WI38 (cell line): ENCODE measurements around the gene STXBP6.
"Not testable (repeated sequence)": the region's sequence is repeated elsewhere in the genome, so short reads cannot be mapped to it uniquely, and the experiment has no call there.

Experiments used
- H3K4me3 ChIP-seq: 2 replicates; pipeline ENCODE4 v1.5.1; 2011; ENCODE audit warnings: low read depth, mild to moderate bottlenecking, control low read depth, low read length
- CTCF ChIP-seq: IDR thresholded peaks from 2 replicates; pipeline ENCODE4 v1.5.1; 2012; ENCODE audit warnings: low read depth, mild to moderate bottlenecking, control low read depth, low read length

STXBP6 gene

GRCh38 chr14:24783791-24784190 lies 266.2 kb downstream of the STXBP6 start:
- no peak for TF ChIP-seq CTCF
- no peak overlapping the region for H3K4me3 ChIP-seq

GRCh38 chr14:24780281-24780680 lies 269.7 kb downstream of the STXBP6 start:
- no peak for TF ChIP-seq CTCF
- no peak overlapping the region for H3K4me3 ChIP-seq

GRCh38 chr14:24777678-24778077 lies 272.3 kb downstream of the STXBP6 start:
- no peak overlapping the region for H3K4me3 ChIP-seq
- no peak for TF ChIP-seq CTCF

GRCh38 chr14:24775950-24776349 lies 274.0 kb downstream of the STXBP6 start:
- TF ChIP-seq CTCF, result no peak
- H3K4me3 ChIP-seq, result no peak overlapping the region

GRCh38 chr14:24774187-24774915 lies 275.6 kb downstream of the STXBP6 start:
- H3K4me3 ChIP-seq, result no peak overlapping the region
- no peak for TF ChIP-seq CTCF

GRCh38 chr14:24773564-24773963 lies 276.4 kb downstream of the STXBP6 start:
- H3K4me3 ChIP-seq, result not testable (repeated sequence)

- TF ChIP-seq CTCF, result no peak
- no peak overlapping the region for H3K4me3 ChIP-seq
Observed at GRCh38 chr14:24766434-24766833, 283.5 kb downstream of the STXBP6 start.

GRCh38 chr14:24761141-24761540 lies 288.8 kb downstream of the STXBP6 start:
- no peak for TF ChIP-seq CTCF
- H3K4me3 ChIP-seq, result no peak overlapping the region
